IMR-90 (cell line): ENCODE results near the gene NPM1. TPM values are rescaled to one million over a fixed set of nuclear protein-coding genes. Genes with fewer than 3 reads are reported as not detected.
A peak's percentile ranks its signal among the peaks of the same experiment; 100 is the strongest.

Experiments used
- ATAC-seq: fragments of 200-7000 bp; cut with Tn5 transposase; 2 replicates; pipeline ENCODE4 v1.9.1; 2020; ENCODE audit warnings: low read depth, mild to moderate bottlenecking, moderate library complexity
- BruUV-seq: library from RNA; stranded (reverse); fragments of 400-500 nt; replicated peaks from 2 replicates; lab custom pipeline; 2021; lab: Mats Ljungman, UMichigan
- CTCF ChIA-PET: fragments of 300-600 bp; formaldehyde crosslinking; extraction: SDS; loops from one replicate; lab custom pipeline; 2021; ENCODE audit warnings: antibody characterized with exemption; lab: Yijun Ruan, JAX
- POLR2A ChIA-PET: fragments of 300-600 bp; sonication (Branson Sonifier 250); formaldehyde crosslinking; loops from one replicate; lab custom pipeline; 2022; ENCODE audit warnings: antibody characterized with exemption; ENCODE audit not compliant: unreplicated experiment; lab: Charles Lee
- DNase-seq: peaks from one replicate; pipeline ENCODE4 v3.0.0; 2013
- H2AFZ ChIP-seq: replicated peaks from 2 replicates; pipeline ENCODE3; 2013; ENCODE audit warnings: low read length, mild to moderate bottlenecking; ENCODE audit not compliant: poor library complexity
- H2AK5ac ChIP-seq: 2 replicates; pipeline ENCODE4 v1.6.1; 2013; ENCODE audit warnings: low read depth, low read length, inconsistent platforms
- H2AK9ac ChIP-seq: replicated peaks from 2 replicates; pipeline ENCODE3; 2013; ENCODE audit warnings: mild to moderate bottlenecking, low read depth, low read length, moderate library complexity; ENCODE audit not compliant: poor library complexity
- H2BK120ac ChIP-seq: 2 replicates; pipeline ENCODE4 v1.6.1; 2013; ENCODE audit warnings: low read depth, low read length, inconsistent platforms
- H2BK15ac ChIP-seq: 3 replicates; pipeline ENCODE4 v1.6.1; 2013; ENCODE audit warnings: low read depth, low read length, inconsistent platforms
- H2BK20ac ChIP-seq: 2 replicates; pipeline ENCODE4 v1.6.1; 2013; ENCODE audit warnings: low read depth, mild to moderate bottlenecking, inconsistent platforms, low read length, moderate library complexity
- H2BK5ac ChIP-seq: 2 replicates; pipeline ENCODE4 v1.6.1; 2013; ENCODE audit warnings: mild to moderate bottlenecking, low read depth, low read length, inconsistent platforms; ENCODE audit not compliant: poor library complexity, severe bottlenecking
- H3K14ac ChIP-seq: replicated peaks from 2 replicates; pipeline ENCODE4 v1.6.1; 2013; ENCODE audit warnings: low read depth, low read length, inconsistent platforms
- H3K18ac ChIP-seq: 2 replicates; pipeline ENCODE4 v1.6.1; 2013; ENCODE audit warnings: low read depth, low read length, control low read depth
- H3K23ac ChIP-seq: 2 replicates; pipeline ENCODE4 v1.6.1; 2013; ENCODE audit warnings: low read depth, low read length, inconsistent platforms
- H3K27ac ChIP-seq: 2 replicates; pipeline ENCODE4 v1.5.1; 2013; ENCODE audit warnings: mild to moderate bottlenecking, control low read depth, low read length; ENCODE audit not compliant: insufficient read depth
- H3K27me3 ChIP-seq: 2 replicates; pipeline ENCODE4 v1.6.1; 2013; ENCODE audit warnings: low read length; ENCODE audit not compliant: control insufficient read depth, insufficient read depth
- H3K36me3 ChIP-seq: 2 replicates; pipeline ENCODE4 v1.6.1; 2013; ENCODE audit warnings: low read length, mixed read lengths; ENCODE audit not compliant: control insufficient read depth, insufficient read depth
- H3K4ac ChIP-seq: 2 replicates; pipeline ENCODE4 v1.6.1; 2013; ENCODE audit warnings: low read depth, low read length, inconsistent platforms
- H3K4me1 ChIP-seq: 2 replicates; pipeline ENCODE4 v1.6.1; 2013; ENCODE audit warnings: low read length, mixed read lengths; ENCODE audit not compliant: control insufficient read depth, insufficient read depth
- H3K4me2 ChIP-seq: 2 replicates; pipeline ENCODE4 v1.6.1; 2013; ENCODE audit warnings: low read depth, mild to moderate bottlenecking, control low read depth, low read length, moderate library complexity
- H3K4me3 ChIP-seq: 2 replicates; pipeline ENCODE4 v1.5.1; 2013; ENCODE audit warnings: low read depth, mild to moderate bottlenecking, control low read depth, low read length, moderate library complexity; ENCODE audit not compliant: insufficient read depth
- H3K56ac ChIP-seq: 2 replicates; pipeline ENCODE4 v1.6.1; 2013; ENCODE audit warnings: low read length, inconsistent platforms; ENCODE audit not compliant: insufficient read depth; ENCODE audit errors: extremely low read depth
- H3K79me1 ChIP-seq, 2 experiments: 2 replicates each; pipeline ENCODE4 v1.6.1; 2013; ENCODE audit warnings: low read length in 2 of 2, inconsistent platforms in 1 of 2, low read depth in 1 of 2
- H3K9ac ChIP-seq: 2 replicates; pipeline ENCODE4 v1.6.1; 2013; ENCODE audit warnings: low read depth, low read length, control low read depth
- H3K9me1 ChIP-seq: 2 replicates; pipeline ENCODE4 v1.6.1; 2013; ENCODE audit warnings: low read length, inconsistent platforms; ENCODE audit not compliant: insufficient read depth
- H3K9me3 ChIP-seq: 2 replicates; pipeline ENCODE4 v1.6.1; 2013; ENCODE audit warnings: low read length; ENCODE audit not compliant: control insufficient read depth, insufficient read depth
- H4K20me1 ChIP-seq: 2 replicates; pipeline ENCODE4 v1.6.1; 2013; ENCODE audit warnings: low read length, inconsistent platforms; ENCODE audit not compliant: insufficient read depth
- H4K5ac ChIP-seq: 2 replicates; pipeline ENCODE4 v1.6.1; 2013; ENCODE audit warnings: mild to moderate bottlenecking, low read depth, low read length, control low read depth
- H4K8ac ChIP-seq, 2 experiments: 2 replicates each; pipeline ENCODE4 v1.6.1; 2013; ENCODE audit warnings: low read depth in 2 of 2, low read length in 2 of 2, control low read depth in 1 of 2, inconsistent platforms in 1 of 2
- H4K91ac ChIP-seq: 2 replicates; pipeline ENCODE4 v1.6.1; 2013; ENCODE audit warnings: low read depth, low read length, inconsistent platforms; ENCODE audit not compliant: insufficient read depth
- CEBPB ChIP-seq: IDR thresholded peaks from 2 replicates; pipeline ENCODE4 v1.6.1; 2012; ENCODE audit warnings: low read depth, low read length, improper control_type of control experiment
- FOS ChIP-seq: fragments of 150-350 bp; IDR thresholded peaks from 2 replicates; pipeline ENCODE4 v1.6.1; 2016; ENCODE audit warnings: low read depth, low read length
- MAZ ChIP-seq: IDR thresholded peaks from 2 replicates; pipeline ENCODE4 v1.6.1; 2012; ENCODE audit warnings: low read depth, mild to moderate bottlenecking, low read length, improper control_type of control experiment, moderate library complexity, borderline replicate concordance
- MXI1 ChIP-seq: IDR thresholded peaks from 2 replicates; pipeline ENCODE4 v1.6.1; 2012; ENCODE audit warnings: low read depth, mild to moderate bottlenecking, low read length, moderate library complexity, borderline replicate concordance
- NFE2L2 ChIP-seq: fragments of 150-350 bp; IDR thresholded peaks from 2 replicates; pipeline ENCODE4 v1.6.1; 2016; ENCODE audit warnings: low read depth, mild to moderate bottlenecking, low read length
- RAD21 ChIP-seq: IDR thresholded peaks from 2 replicates; pipeline ENCODE4 v1.6.1; 2012; ENCODE audit warnings: low read length, improper control_type of control experiment
- RCOR1 ChIP-seq: IDR thresholded peaks from 2 replicates; pipeline ENCODE4 v1.6.1; 2012; ENCODE audit warnings: mild to moderate bottlenecking, low read length, improper control_type of control experiment; ENCODE audit not compliant: insufficient replicate concordance
- SMC3 ChIP-seq: fragments of 150-350 bp; IDR thresholded peaks from 2 replicates; pipeline ENCODE4 v1.6.1; 2016; ENCODE audit warnings: low read depth, mild to moderate bottlenecking, antibody characterized with exemption, low read length, moderate library complexity
- USF2 ChIP-seq: fragments of 150-350 bp; IDR thresholded peaks from 2 replicates; pipeline ENCODE4 v1.6.1; 2017; ENCODE audit warnings: mild to moderate bottlenecking, antibody characterized with exemption, low read length, low read depth
- WGBS, 2 experiments: methylation state at CpG; one replicate each; pipeline versions ENCODE4 v1.1.5 to v1.1.7; 2013; ENCODE audit warnings: missing lambda C conversion rate in 2 of 2; ENCODE audit not compliant: insufficient read length in 1 of 2; ENCODE audit errors: extremely low coverage in 2 of 2; 5-methylcytosine and 5-hydroxymethylcytosine counted together
- dilution Hi-C: fragments of 300-500 bp; cut with HindIII; formaldehyde crosslinking; loops from one replicate; pipeline ENCODE4 v1.14.3; 2018; ENCODE audit warnings: low sequenced_read_pairs; ENCODE audit not compliant: unreplicated experiment
- in situ Hi-C: fragments of 300-500 bp; cut with MboI; formaldehyde crosslinking; loops from 3 replicates; pipeline ENCODE4 v1.14.3; 2019; ENCODE audit warnings: low sequenced_read_pairs, inconsistent platforms, mixed read lengths
- intact Hi-C: fragments of 100-400 bp; cut with micrococcal nuclease; formaldehyde crosslinking; loops from 2 replicates; pipeline ENCODE4 v1.10.0; 2022
- polyA plus RNA-seq, 3 experiments: library from polyadenylated mRNA; depleted of rRNA; stranded (reverse); fragments of >200 nt; gene quantifications; 2 replicates each; pipeline ENCODE4 v1.2.3, GENCODE V29; 2012; ENCODE audit warnings: low replicate concordance in 1 of 3
- total RNA-seq: library from RNA; depleted of rRNA; stranded (reverse); fragments of >200 nt; gene quantifications from 2 replicates; pipeline ENCODE4 v1.2.3, GENCODE V29; 2012
- TF ChIP-seq, protein P1 (sequence below): conservative IDR thresholded peaks from 2 replicates; pipeline ENCODE4 v1.5.1; 2012; ENCODE audit warnings: mild to moderate bottlenecking, low read depth, low read length, improper control_type of control experiment

The NPM1 gene
- total and polyA plus RNA-seq, 2 of the 4 experiments (the other 2 are of a cell fraction) = 856 to 929 TPM

- TF ChIP-seq RCOR1 = no peak
These were observed 31.5 kb downstream of the NPM1 start, which contains the start of gene FGF18 (continued) for GRCh38 chr5:171418982-171419687.

GRCh38 chr5:171419688-171420430 lies 32.2 kb downstream of the NPM1 start:
- Histone ChIP-seq H3K4me2 (peak overlapping the region; percentile 62; the same call in 1 of the 2 replicates), H3K9ac (no peak overlapping the region), H2BK120ac (no peak overlapping the region), H3K9me1 (no peaks in the 10 kb centered on the region), H2AK5ac (no peak overlapping the region), H3K9me3 (no peaks in the 10 kb centered on the region), H3K36me3 (peaks cover 2% of the 10 kb centered on the region; the same call in 1 of the 2 replicates), H2BK15ac (no peak overlapping the region), H4K5ac (no peak overlapping the region), H3K4me1 (peaks cover 2% of the 10 kb centered on the region; the same call in 1 of the 2 replicates), H3K14ac (no peak overlapping the region), H3K27ac (no peak overlapping the region), H2AFZ (peak overlapping the region; percentile 56), H2AK9ac (no peak overlapping the region), H2BK5ac (no peak overlapping the region), H3K79me1 (no peaks in the 10 kb centered on the region; a peak in 1 of 4 replicates), H3K18ac (no peak overlapping the region), H3K23ac (no peak overlapping the region), H2BK20ac (no peak overlapping the region), H4K20me1 (peaks cover 41% of the 10 kb centered on the region), H4K8ac (no peak overlapping the region), H3K27me3 (no peaks in the 10 kb centered on the region; the same call in 1 of the 2 replicates), H3K4ac (no peak overlapping the region), H3K4me3 (peak overlapping the region; percentile 34), H4K91ac (no peak overlapping the region), H3K56ac (no peak overlapping the region)
- dilution Hi-C loops = no loop called here
- DNase-seq (peak; percentile 29), ATAC-seq (peak; percentile 21)
- in situ Hi-C loops = loop anchor here (5.0 to 25.0 kb wide), 4 partner anchors 487 to 867 kb away; partner anchors contain the start of genes EFCAB9, STK10 and UBTD2
- WGBS, 2 experiments = 7% methylated on average over 40 of the region's 95 CpGs; no CpG with 5 or more reads in 1 of the 2 experiments
- intact Hi-C loops = loop anchor here (2.0 to 10.0 kb wide), 4 partner anchors 102 to 767 kb away; partner anchors contain the start of gene STK10
- BruUV-seq = no TSS peak
- ChIA-PET POLR2A (no interaction called here), CTCF (interaction anchor here (1.0 to 2.6 kb wide), 13 partner anchors 64 to 492 kb away, joined by 3 to 13 read pairs (median 5); no protein-coding TSS in a partner anchor)
- TF ChIP-seq, protein P1, sequence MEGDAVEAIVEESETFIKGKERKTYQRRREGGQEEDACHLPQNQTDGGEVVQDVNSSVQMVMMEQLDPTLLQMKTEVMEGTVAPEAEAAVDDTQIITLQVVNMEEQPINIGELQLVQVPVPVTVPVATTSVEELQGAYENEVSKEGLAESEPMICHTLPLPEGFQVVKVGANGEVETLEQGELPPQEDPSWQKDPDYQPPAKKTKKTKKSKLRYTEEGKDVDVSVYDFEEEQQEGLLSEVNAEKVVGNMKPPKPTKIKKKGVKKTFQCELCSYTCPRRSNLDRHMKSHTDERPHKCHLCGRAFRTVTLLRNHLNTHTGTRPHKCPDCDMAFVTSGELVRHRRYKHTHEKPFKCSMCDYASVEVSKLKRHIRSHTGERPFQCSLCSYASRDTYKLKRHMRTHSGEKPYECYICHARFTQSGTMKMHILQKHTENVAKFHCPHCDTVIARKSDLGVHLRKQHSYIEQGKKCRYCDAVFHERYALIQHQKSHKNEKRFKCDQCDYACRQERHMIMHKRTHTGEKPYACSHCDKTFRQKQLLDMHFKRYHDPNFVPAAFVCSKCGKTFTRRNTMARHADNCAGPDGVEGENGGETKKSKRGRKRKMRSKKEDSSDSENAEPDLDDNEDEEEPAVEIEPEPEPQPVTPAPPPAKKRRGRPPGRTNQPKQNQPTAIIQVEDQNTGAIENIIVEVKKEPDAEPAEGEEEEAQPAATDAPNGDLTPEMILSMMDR = peak; percentile 10; the same call in 1 of the 2 replicates
- TF ChIP-seq RAD21 = peak; percentile 11; the same call in 1 of the 2 replicates
- TF ChIP-seq MXI1 = no peak
- no peak for TF ChIP-seq CEBPB
- TF ChIP-seq MAZ = no peak
- TF ChIP-seq FOS = no peak
- TF ChIP-seq SMC3 = no peak; the same call in 1 of the 2 replicates
- TF ChIP-seq NFE2L2 = no peak
- TF ChIP-seq USF2 = no peak
